Epithelial cell of esophagus (primary cell): ENCODE measurements around the gene ATG7.

Experiments
- DNase-seq: peaks from one replicate; pipeline ENCODE4 v3.0.0; 2010; ENCODE audit warnings: low read depth
- H3K4me3 ChIP-seq: 2 replicates; pipeline ENCODE4 v1.5.1; 2011; ENCODE audit warnings: mild to moderate bottlenecking, low read length, control low read depth
- CTCF ChIP-seq: IDR thresholded peaks from 2 replicates; pipeline ENCODE4 v1.5.1; 2011; ENCODE audit warnings: low read depth, mild to moderate bottlenecking, low read length, control low read depth, inconsistent platforms; ENCODE audit not compliant: insufficient read depth; ENCODE audit errors: missing control alignments

The ATG7 gene

DNA sequence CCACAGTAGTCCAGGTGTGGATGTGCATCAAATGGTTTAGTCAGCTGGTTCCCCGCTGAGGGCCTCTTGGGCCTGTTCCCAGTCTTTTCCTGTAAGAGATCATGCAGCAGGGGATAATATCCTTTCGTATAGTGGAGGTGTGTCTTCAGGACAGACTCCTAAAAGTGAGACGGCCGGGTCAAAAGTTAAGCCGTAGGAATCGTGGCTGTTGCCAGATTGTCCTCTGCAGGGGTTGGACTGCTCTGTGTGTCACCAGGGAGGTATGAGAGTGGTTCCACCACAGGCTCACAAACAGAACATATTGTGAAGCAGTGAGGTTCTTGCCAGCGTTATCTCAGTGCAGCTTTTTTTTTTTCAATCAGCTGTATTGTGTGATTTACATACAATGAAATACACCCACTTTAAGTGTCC is 276.5 kb downstream of the ATG7 start:
- TF ChIP-seq CTCF = no peak
- peak; percentile 56 for DNase-seq
- H3K4me3 ChIP-seq = no peak overlapping the region

DNA sequence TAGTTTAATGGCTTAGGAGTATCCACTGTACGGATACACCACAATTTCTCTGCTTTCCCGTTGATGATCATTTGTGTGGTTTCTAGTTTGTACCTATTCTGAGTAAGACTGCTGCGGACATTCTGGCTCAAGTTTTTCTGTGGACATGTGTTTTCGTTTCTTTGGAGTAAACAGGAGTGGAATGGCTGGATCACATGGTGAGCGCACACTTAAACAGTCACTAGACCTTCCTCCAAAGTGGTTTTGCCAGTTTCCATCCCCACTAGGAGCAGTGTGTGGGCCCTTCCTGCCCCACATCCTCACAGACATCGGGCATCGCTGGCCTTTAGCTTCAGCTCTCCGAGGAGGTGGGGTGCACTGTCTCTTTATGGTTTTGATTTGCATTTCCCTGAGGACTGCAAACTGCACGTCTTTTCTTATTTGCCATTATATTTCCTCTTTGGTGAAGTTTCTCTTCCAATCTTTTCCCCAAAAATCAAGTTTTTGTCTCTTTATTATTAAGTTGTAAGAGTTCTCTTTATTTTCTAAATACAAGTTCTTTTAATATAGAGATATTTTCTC is 277.5 kb downstream of the ATG7 start:
- DNase-seq = no peak
- H3K4me3 ChIP-seq = no peak overlapping the region
- TF ChIP-seq CTCF = no peak

- no peak for DNase-seq
- no peak overlapping the region for H3K4me3 ChIP-seq
- no peak for TF ChIP-seq CTCF
Measured at GRCh38 chr3:11551036-11551435, 278.8 kb downstream of the ATG7 start.

DNA sequence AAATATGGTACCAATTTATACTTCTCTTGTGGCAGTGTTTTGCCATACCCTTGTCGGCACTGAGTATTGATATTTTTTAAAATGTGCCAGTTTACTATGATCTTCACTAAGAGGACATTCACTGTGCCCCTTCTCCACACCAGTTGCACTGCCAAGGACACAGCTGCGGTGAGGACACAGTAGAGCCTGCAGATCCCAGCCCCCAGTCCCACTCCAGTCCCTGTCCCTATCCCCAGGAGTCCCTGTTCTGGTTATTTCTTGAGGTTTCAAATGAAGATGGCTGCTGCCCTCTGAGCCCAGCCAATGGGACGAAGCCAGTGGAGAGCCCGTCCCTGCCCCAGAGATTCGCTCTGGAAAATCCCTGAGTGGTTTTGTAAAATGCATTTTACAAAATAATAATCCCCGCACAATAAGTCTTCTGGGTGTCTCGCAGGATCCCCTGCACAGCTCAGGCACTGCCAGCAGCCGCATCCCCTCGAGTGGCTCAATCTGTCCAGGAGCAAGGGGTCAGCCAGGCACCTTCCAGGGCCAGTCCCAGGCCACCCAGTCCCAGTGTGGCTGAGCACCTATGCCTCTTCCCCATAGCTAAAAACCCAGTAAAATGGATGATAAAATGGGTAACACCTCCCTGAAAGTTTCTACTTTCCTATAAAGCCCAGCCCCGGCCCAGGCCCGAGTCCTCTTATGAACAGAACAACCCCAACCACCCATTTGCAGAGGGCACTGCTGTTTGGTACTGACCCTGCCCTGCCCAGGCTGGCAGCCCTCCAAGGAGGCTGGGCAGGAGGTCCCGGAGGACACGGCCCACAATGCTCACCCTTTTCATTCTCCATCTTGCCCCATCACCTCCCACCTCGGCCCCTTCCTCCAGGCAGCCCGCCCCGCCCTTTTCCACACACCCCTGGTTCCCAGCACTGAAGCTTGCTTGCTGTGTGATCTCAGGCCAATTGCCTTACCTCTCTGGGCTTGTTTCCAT is 280.4 kb downstream of the ATG7 start:
- DNase-seq = no peak
- H3K4me3 ChIP-seq = no peak overlapping the region
- no peak for TF ChIP-seq CTCF

GRCh38 chr3:11553436-11554235 is 281.4 kb downstream of the ATG7 start:
- DNase-seq = no peak
- TF ChIP-seq CTCF = no peak
- no peak overlapping the region for H3K4me3 ChIP-seq

- TF ChIP-seq CTCF = no peak
Measured at GRCh38 chr3:11554236-11554610, 282.0 kb downstream of the ATG7 start.

More at GRCh38 chr3:11554236-11554610, 282.0 kb downstream of the ATG7 start:
- DNase-seq = no peak
- H3K4me3 ChIP-seq = no peak overlapping the region
